HEK293T (cell line): ENCODE measurements around the gene RPLP1.

ENCODE experiments used
- FOXA1 ChIP-seq: fragments of 450-650 bp; IDR thresholded peaks from 2 replicates; pipeline ENCODE4 v1.6.1; 2016; ENCODE audit warnings: mild to moderate bottlenecking
- FOXK2 ChIP-seq: fragments of 450-650 bp; IDR thresholded peaks from 2 replicates; pipeline ENCODE4 v1.6.1; 2016; ENCODE audit warnings: mild to moderate bottlenecking
- L3MBTL2 ChIP-seq: fragments of 450-650 bp; conservative IDR thresholded peaks from 2 replicates; pipeline ENCODE4 v1.6.1; 2016; ENCODE audit warnings: mild to moderate bottlenecking
- SP1 ChIP-seq: fragments of 450-650 bp; IDR thresholded peaks from 2 replicates; pipeline ENCODE4 v1.6.1; 2017
- SUZ12 ChIP-seq: fragments of 450-650 bp; IDR thresholded peaks from 2 replicates; pipeline ENCODE4 v1.6.1; 2016; ENCODE audit warnings: mild to moderate bottlenecking
- ZNF384 ChIP-seq: fragments of 450-650 bp; IDR thresholded peaks from 2 replicates; pipeline ENCODE4 v1.6.1; 2016
- TF ChIP-seq, protein P1 (sequence below): fragments of 450-650 bp; IDR thresholded peaks from 2 replicates; pipeline ENCODE4 v1.6.1; 2016

DNA sequence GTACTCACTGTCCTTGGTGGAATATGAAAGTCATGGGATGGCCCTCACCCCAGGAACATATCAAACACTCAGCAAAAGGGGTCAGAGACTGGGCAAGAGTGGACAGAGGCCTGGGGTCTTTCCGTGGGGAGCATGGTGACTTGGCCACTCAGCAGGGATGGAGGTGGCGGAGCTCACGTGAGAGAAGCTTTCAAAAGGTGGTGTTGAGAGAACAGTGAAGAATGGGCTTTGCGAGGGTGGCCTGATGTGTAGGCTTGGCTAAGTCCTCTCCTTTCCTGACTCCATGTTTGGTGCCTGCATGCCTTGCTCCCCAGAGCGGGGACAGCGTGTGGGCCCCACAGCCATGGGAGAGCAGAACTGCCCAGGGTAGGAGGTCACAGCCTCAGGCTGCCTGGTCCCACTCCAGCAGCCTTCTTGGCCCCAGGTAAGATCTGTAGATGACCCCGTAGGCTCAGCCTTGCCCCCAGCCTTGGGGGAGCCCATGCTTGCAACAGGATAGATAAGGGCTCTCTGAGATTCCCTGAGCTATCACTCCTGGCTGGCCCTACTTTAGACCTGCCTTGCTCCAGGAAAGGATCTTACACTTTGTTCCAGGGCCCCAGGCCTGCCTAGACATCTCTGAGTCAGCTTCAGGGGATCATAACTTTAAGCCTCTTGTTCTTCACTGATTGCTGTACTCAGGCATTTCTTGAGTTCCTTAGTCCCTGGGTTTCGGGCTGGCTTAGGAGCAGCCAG lies 17.0 kb downstream of the RPLP1 start:
- TF ChIP-seq, protein P1, sequence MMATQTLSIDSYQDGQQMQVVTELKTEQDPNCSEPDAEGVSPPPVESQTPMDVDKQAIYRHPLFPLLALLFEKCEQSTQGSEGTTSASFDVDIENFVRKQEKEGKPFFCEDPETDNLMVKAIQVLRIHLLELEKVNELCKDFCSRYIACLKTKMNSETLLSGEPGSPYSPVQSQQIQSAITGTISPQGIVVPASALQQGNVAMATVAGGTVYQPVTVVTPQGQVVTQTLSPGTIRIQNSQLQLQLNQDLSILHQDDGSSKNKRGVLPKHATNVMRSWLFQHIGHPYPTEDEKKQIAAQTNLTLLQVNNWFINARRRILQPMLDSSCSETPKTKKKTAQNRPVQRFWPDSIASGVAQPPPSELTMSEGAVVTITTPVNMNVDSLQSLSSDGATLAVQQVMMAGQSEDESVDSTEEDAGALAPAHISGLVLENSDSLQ: no peak
- TF ChIP-seq L3MBTL2 (no peak), FOXK2 (no peak), FOXA1 (no peak), SUZ12 (no peak), SP1 (no peak), ZNF384 (no peak)
